Femur (tissue), 1 donor: ENCODE measurements around the gene NCOA6.
"Not testable (repeated sequence)": the region's sequence is repeated elsewhere in the genome, so short reads cannot be mapped to it uniquely, and the experiment has no call there.

Experiments used
- DNase-seq: peaks from one replicate; pipeline ENCODE4 v3.0.0-alpha.2; 2017

Gene NCOA6

DNA sequence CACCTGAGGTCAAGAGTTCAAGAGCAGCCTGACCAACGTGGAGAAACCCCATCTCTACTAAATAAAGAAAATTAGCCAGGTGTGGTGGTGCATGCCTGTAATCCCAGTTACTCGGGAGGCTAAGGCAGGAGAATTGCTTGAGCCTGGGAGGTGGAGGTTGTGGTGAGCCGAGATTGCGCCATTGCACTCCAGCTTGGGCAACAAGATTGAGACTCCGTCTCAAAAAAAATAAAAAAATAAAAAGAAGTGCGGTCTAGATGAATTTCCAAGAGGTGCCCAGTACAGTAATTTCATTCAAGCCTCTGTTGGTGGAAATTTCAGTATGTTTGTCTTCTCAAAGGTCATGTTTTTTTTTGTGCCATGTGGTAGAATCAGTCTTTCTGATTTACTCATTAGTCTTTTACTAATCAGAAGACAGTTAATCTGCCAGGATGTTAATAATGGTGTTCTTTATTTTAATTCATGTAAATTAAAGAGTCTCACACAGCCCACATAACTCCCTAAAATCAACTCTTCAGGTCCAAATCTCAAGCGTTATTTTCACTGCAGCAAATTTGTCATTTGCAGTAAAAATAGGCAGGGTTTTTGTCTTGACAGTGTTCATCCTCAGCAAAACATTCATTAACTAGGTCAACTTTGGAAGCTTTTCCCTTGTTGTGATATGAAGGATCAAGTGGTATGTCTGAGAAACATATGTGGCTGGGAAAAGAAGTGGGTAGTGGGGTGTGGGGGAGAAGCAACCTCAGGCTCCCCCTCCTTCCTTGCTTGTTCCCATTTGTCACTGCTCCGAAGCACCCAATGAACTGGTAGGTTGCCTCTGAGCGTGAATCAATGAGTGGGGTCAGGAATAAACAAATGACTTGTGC is 108.0 kb downstream of the NCOA6 start:
- DNase-seq, result no peak

- DNase-seq, result no peak
Observed at GRCh38 chr20:34716921-34717229, 108.6 kb downstream of the NCOA6 start.

GRCh38 chr20:34715384-34715783 is 110.1 kb downstream of the NCOA6 start:
- no peak for DNase-seq

DNA sequence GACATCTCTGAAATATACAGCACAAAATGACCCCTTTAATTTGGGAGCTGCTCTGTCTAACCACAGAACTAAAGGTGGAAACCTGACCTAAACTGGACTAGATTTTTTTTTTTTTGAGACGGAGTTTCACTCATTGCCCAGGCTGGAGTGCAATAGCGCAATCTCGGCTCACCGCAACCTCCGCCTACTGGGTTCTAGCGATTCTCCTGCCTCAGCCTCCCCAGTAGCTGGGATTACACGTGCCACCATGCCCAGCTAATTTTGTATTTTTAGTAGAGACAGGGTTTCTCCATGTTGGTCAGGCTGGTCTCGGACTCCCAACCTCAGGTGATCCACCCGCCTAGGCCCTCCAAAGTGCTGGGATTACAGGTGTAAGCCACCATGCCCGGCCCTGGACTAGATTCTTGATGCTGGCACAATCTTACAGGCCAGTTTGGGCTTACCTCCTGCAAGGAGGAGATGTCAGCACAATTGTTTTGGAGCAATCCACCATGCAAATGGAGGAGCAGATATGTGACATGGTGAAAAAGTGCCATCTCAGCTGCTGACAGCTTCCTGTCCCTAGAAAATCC is 111.4 kb downstream of the NCOA6 start:
- not testable (repeated sequence) for DNase-seq

- no peak for DNase-seq
Observed at GRCh38 chr20:34713194-34713943, 112.1 kb downstream of the NCOA6 start.

DNA sequence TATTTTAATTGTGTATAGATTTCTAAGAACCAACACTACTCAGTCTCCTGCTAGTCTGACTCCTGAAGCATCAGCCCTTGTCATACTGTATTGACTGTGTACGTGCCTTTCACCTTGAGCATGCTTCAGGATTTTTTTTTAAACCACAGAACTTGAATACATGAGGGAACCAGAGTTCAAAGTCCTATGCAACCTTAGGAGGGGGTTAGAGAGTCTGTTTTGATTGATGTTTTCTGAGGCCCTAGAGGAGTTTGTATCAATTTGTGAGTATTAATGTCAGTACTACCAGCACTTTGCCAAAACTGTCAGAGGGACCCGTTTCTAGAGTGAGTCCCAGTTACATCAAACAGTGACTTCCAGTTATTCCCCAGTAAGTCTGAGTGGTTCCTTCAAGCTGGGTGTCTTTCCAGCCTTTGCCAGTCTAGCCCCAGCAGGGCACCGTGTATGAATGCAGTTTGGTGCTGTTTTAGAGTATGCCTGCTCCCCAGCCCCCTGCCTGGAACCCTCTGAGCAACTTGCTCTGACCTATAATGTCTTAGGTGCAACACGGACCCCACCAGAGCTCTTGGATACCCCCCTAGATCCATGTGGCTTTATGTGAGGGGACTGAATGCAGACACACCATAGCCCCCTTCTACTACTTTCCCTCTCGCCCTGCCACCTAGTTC is 112.8 kb downstream of the NCOA6 start:
- no peak for DNase-seq

DNA sequence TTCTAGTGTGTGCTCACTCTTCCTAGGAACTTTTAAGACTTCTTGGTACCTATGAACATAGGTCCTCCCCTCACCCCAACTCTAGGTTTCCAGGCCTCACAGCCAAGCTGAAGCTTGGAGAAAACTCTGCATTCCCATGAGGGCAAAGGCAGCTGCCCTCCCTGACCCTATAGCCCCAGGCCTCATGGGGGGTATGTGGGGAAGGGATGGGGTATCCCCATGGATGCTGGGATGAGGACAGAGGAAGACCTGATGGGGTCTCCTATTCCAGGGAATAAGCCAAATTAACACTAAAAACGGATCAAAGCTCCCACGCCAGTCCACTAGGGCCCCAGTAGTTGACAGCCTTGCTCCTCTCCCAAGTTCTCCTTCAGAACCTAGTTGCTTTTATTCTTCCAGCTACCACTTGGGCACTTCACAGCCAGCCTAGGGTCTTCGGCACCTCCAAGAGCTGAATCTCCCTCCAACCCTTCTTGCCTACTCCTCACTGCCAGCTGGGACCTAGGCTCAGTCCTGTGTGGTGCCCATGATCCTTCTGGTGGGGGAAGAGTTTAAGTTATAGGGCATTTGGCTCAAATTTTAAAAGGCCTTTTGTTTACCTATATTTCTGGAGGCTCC is 113.5 kb downstream of the NCOA6 start:
- no peak for DNase-seq

- no peak for DNase-seq
Observed at GRCh38 chr20:34710861-34711574, 114.4 kb downstream of the NCOA6 start.

- no peak for DNase-seq
Observed at GRCh38 chr20:34710568-34710839, 114.9 kb downstream of the NCOA6 start.

DNA sequence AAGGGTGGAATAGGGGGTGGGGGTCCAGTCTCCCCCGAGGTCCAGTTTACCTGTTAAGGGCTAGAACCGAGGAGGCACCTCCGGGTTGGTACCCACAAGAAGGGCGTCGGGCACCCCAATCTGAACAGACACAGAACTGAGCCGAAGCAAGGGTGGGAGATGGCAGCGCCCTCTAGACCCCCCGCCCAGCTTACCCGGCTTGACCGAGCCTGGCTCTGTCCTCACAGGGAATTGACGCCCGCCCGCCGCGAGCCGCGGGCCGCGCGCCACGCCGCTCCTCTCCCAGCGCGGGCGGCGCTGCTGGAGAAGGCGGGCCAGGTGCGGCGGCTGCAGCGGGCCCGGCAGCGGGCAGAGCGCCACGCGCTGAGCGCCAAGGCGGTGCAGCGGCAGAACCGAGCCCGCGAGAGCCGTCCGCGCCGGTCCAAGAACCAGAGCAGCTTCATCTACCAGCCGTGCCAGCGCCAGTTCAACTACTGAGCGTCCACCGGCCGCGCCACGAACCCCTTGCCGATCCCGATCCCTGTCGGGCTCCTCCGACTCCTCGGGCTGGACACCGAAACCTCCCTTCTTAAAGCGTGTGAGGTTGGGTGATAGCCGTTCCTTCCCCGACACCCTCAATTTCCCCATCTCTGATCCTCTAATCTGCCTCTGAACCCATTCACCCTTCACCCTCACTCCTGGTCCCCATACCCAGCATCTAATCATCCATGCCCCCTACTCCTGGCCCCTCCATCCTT is 115.5 kb downstream of the NCOA6 start:
- peak; percentile 86 for DNase-seq

DNA sequence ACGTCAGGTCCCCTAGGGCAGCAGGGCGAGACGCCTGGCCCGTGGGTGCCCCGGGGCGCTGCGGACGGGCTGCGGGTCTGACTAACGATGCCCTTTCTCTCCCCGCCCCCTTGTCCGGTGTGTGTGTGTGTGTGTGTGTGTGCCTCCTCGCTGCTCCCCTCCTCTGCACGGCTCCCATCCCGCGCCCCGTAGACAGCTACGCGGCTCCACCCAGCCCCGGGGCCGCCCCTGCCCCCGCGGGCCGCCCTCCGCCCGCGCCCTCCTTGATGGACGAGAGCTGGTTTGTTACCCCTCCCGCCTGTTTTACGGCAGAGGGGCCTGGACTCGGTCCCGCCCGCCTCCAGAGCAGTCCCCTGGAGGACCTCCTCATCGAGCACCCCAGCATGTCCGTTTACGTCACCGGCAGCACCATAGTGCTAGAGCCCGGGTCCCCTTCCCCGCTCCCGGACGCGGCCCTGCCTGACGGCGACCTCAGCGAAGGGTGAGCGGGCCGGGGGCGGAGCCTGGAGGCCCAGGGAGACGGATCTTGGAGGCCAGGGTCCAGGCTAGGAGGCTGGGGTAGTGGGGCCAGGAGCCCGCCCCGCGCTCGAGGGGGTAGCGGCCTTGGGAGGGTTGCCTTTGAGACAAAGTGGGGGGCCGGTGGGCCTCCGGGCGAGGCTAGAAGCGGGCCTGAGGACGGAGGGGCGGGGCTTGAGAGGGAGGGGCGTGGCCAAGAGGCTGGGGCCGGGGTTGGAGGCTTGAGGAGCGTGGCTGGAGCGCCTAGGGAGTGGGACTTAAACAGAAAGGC is 116.2 kb downstream of the NCOA6 start:
- DNase-seq, result peak; percentile 92

DNA sequence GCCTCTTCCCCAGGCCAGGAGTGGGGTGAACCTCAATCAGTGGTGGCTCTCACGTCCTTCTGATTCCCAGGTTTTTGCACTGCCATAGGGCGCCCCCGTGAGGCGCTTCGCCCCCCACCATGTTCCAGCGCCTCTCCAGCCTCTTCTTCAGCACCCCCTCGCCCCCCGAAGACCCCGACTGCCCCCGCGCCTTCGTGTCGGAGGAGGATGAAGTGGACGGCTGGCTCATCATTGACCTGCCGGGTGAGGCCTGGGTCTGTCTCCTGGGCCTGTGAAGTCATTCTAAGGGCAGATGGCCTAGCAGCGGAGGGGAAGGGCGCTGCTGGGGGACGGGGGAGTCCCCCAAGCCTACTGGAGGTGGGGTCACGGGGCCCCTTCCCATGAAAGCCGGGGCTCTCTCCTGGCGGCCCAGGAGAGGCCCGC is 116.8 kb downstream of the NCOA6 start:
- DNase-seq, result peak; percentile 63

DNA sequence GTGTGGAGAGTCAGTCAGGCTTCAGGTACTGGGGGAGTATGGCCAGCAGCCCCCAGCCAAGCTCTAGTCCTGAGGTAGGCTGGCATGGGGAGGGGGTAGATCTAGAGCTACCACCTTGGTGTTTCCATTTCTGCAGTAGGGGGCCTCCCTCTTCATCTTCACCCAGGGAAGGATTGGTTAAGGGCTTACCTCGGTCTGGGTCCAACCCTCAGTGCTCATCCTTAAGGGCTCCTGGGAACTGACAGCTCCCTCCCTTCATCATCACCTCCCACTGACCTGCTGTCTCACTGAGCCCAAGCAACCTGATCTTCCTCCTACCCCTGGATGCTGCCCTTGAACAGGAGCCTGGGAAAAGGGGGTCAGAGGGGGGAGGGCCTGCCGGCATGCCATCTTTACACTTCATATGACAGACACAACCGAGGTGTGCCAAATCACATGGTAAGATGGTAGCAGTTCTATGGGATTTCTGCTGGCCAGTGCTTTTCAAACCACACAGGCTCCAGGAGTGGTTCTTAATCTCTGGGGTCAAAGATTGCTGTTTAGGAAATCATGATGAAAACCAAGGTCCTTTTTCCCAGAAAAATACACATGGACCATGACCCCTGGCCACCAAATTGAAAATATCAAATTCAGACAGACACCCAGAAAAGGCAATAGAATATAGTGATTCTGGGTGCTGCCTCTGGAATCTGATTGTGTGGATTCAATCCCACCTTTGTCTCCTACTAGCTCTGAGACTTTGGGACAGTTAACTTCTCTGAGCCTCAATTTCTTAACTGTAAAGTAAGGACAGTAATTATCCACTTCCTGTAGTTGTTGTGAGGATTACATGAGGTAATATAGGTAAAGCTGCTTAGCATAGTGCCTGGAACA is 118.3 kb downstream of the NCOA6 start:
- no peak for DNase-seq

DNA sequence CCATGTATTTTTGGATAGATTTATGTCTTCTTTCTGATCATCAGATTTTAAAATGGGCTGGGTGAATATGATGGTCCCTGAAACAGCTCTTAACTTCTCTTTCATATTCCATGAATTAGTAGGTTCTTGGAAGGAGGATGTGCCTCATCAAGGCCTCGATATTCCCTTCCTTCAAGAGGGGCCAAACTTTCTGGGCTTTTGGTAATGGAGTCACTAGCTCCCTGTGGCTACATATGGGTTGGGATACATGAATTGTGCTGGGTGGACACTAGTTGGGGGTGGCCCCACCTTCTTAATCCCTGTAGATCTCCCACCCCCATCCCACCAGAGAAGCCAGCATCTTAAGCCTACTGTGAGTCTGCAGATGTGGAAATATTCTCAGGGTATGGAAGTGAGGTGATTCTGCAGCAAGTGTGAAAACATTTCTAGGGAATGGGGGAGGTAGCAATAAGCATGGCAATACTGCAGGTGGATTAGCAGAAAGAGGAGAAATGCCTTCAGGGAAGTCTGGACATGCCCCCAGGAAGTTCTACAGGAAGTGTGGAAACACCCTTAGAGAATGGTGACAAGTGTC is 119.1 kb downstream of the NCOA6 start:
- DNase-seq, result no peak

- DNase-seq, result no peak
Observed at GRCh38 chr20:34705397-34706301, 119.8 kb downstream of the NCOA6 start.

DNA sequence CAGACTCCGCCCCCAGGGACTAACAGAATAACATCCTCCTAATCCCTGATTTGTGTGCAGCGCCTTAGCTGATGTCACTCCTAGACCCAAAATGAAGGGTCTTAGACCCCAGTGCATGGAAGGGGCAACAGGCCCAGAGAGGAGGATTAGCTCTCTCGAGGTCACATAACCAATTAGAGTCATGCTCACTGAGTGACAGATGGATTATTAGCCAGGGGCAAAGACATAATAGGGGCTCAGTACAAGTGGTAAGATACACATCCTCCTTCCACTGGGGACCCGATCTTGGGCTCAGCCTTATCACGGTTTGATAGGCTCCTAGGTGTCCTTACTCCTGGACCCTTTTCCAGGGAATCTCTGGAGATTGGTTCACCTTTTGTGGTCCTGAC is 120.4 kb downstream of the NCOA6 start:
- no peak for DNase-seq

- DNase-seq, result peak; percentile 93
Observed at GRCh38 chr20:34704177-34705007, 121.1 kb downstream of the NCOA6 start, which contains the start of gene TP53INP2. Gene TP53INP2, plus strand, starts transcription at chr20:34704344. Its CDS starts 4,396 bp downstream, at chr20:34708740.
